ENCODE data around the gene TTC22.

The TTC22 gene

GRCh38 chr1:54800899-54801759, at the start of gene TTC22:
TSS of gene TTC22 (minus strand) at chr1:54801323. CDS start at chr1:54801163, 160 bp downstream.
- H3K36me3 Mint-ChIP-seq: peaks cover 3% of the 10 kb centered on the region
- DNase-seq (ENCODE audit: low spot score in 2 of 2) (peak; percentile 56 to 68), ATAC-seq (ENCODE audit: low read depth) (peak; percentile 89)
- peak within 1 kb of the TSS; percentile 96 for H3K4me3 Mint-ChIP-seq
- H3K27me3 Mint-ChIP-seq: no peaks in the 10 kb centered on the region
- H3K27ac Mint-ChIP-seq: peak within 1 kb of the TSS; percentile 72
- H3K4me1 Mint-ChIP-seq: peaks cover 34% of the 10 kb centered on the region
- H3K9me3 Mint-ChIP-seq: no peaks in the 10 kb centered on the region

GRCh38 chr1:54850737-54851136, 49.6 kb upstream of the TTC22 start:
- Mint-ChIP-seq H3K27ac (no peak overlapping the region), H3K4me1 (no peaks in the 10 kb centered on the region), H3K27me3 (no peaks in the 10 kb centered on the region), H3K36me3 (peaks cover 17% of the 10 kb centered on the region), H3K9me3 (peaks cover 2% of the 10 kb centered on the region), H3K4me3 (no peak overlapping the region)
- DNase-seq (ENCODE audit: low spot score in 2 of 2) (no peak), ATAC-seq (ENCODE audit: low read depth) (no peak)

- H3K27me3 Mint-ChIP-seq: no peaks in the 10 kb centered on the region
- peaks cover 2% of the 10 kb centered on the region for H3K9me3 Mint-ChIP-seq
- no peak overlapping the region for H3K27ac Mint-ChIP-seq
- H3K36me3 Mint-ChIP-seq: peaks cover 17% of the 10 kb centered on the region
- ATAC-seq (ENCODE audit: low read depth): no peak
- DNase-seq (ENCODE audit: low spot score in 2 of 2): no peak
- H3K4me1 Mint-ChIP-seq: no peaks in the 10 kb centered on the region
- H3K4me3 Mint-ChIP-seq: no peak overlapping the region
These were observed 49.1 kb upstream of the TTC22 start for GRCh38 chr1:54850069-54850730.

- Mint-ChIP-seq H3K9me3 (peaks cover 2% of the 10 kb centered on the region), H3K27ac (no peak overlapping the region), H3K4me3 (no peak overlapping the region), H3K27me3 (no peaks in the 10 kb centered on the region), H3K4me1 (no peaks in the 10 kb centered on the region), H3K36me3 (peaks cover 16% of the 10 kb centered on the region)
- no peak for DNase-seq (ENCODE audit: low spot score in 2 of 2)
- ATAC-seq (ENCODE audit: low read depth): no peak
These were observed 48.3 kb upstream of the TTC22 start for GRCh38 chr1:54849219-54850068.

GRCh38 chr1:54848134-54848948, 47.2 kb upstream of the TTC22 start:
- H3K4me3 Mint-ChIP-seq: no peak overlapping the region
- peaks cover 2% of the 10 kb centered on the region for H3K9me3 Mint-ChIP-seq
- ATAC-seq (ENCODE audit: low read depth): no peak
- H3K27ac Mint-ChIP-seq: no peak overlapping the region
- no peak for DNase-seq (ENCODE audit: low spot score in 2 of 2)
- H3K27me3 Mint-ChIP-seq: no peaks in the 10 kb centered on the region
- H3K4me1 Mint-ChIP-seq: no peaks in the 10 kb centered on the region
- H3K36me3 Mint-ChIP-seq: peaks cover 16% of the 10 kb centered on the region

- DNase-seq (ENCODE audit: low spot score in 2 of 2) (no peak), ATAC-seq (ENCODE audit: low read depth) (no peak)
- no peak overlapping the region for H3K4me3 Mint-ChIP-seq
- peaks cover 2% of the 10 kb centered on the region for H3K9me3 Mint-ChIP-seq
- no peaks in the 10 kb centered on the region for H3K4me1 Mint-ChIP-seq
- H3K27me3 Mint-ChIP-seq: no peaks in the 10 kb centered on the region
- peaks cover 11% of the 10 kb centered on the region for H3K36me3 Mint-ChIP-seq
- no peak overlapping the region for H3K27ac Mint-ChIP-seq
These were observed 45.7 kb upstream of the TTC22 start for GRCh38 chr1:54846716-54847284.

- Mint-ChIP-seq H3K27ac (no peak overlapping the region), H3K9me3 (peaks cover 2% of the 10 kb centered on the region), H3K27me3 (no peaks in the 10 kb centered on the region), H3K4me3 (no peak overlapping the region), H3K36me3 (peaks cover 9% of the 10 kb centered on the region), H3K4me1 (no peaks in the 10 kb centered on the region)
- ATAC-seq (ENCODE audit: low read depth) (no peak), DNase-seq (ENCODE audit: low spot score in 2 of 2) (no peak)
These were observed 45.2 kb upstream of the TTC22 start for GRCh38 chr1:54846301-54846700.

GRCh38 chr1:54845772-54846171, 44.6 kb upstream of the TTC22 start:
- H3K9me3 Mint-ChIP-seq: peaks cover 2% of the 10 kb centered on the region
- no peak for ATAC-seq (ENCODE audit: low read depth)
- no peak overlapping the region for H3K4me3 Mint-ChIP-seq
- H3K27me3 Mint-ChIP-seq: no peaks in the 10 kb centered on the region
- peaks cover 7% of the 10 kb centered on the region for H3K36me3 Mint-ChIP-seq
- H3K27ac Mint-ChIP-seq: no peak overlapping the region
- H3K4me1 Mint-ChIP-seq: no peaks in the 10 kb centered on the region
- no peak for DNase-seq (ENCODE audit: low spot score in 2 of 2)

- no peaks in the 10 kb centered on the region for H3K4me1 Mint-ChIP-seq
- no peak overlapping the region for H3K27ac Mint-ChIP-seq
- H3K9me3 Mint-ChIP-seq: peaks cover 2% of the 10 kb centered on the region
- ATAC-seq (ENCODE audit: low read depth) (no peak), DNase-seq (ENCODE audit: low spot score in 2 of 2) (no peak)
- H3K4me3 Mint-ChIP-seq: no peak overlapping the region
- peaks cover 4% of the 10 kb centered on the region for H3K36me3 Mint-ChIP-seq
- no peaks in the 10 kb centered on the region for H3K27me3 Mint-ChIP-seq
These were observed 43.4 kb upstream of the TTC22 start for GRCh38 chr1:54844564-54844963.

GRCh38 chr1:54843449-54843848, 42.3 kb upstream of the TTC22 start:
- DNase-seq (ENCODE audit: low spot score in 2 of 2): no peak
- Mint-ChIP-seq H3K4me1 (no peaks in the 10 kb centered on the region), H3K27ac (no peak overlapping the region), H3K4me3 (no peak overlapping the region), H3K27me3 (no peaks in the 10 kb centered on the region), H3K9me3 (peaks cover 2% of the 10 kb centered on the region), H3K36me3 (peaks cover 4% of the 10 kb centered on the region)
- no peak for ATAC-seq (ENCODE audit: low read depth)

- no peak for DNase-seq (ENCODE audit: low spot score in 2 of 2)
- Mint-ChIP-seq H3K4me3 (no peak overlapping the region), H3K36me3 (peaks cover 4% of the 10 kb centered on the region), H3K4me1 (no peaks in the 10 kb centered on the region), H3K9me3 (peaks cover 2% of the 10 kb centered on the region), H3K27me3 (no peaks in the 10 kb centered on the region), H3K27ac (no peak overlapping the region)
- ATAC-seq (ENCODE audit: low read depth): no peak
These were observed 41.8 kb upstream of the TTC22 start for GRCh38 chr1:54842963-54843362.

- Mint-ChIP-seq H3K4me3 (no peak overlapping the region), H3K36me3 (peaks cover 2% of the 10 kb centered on the region), H3K9me3 (no peaks in the 10 kb centered on the region), H3K4me1 (no peaks in the 10 kb centered on the region), H3K27ac (no peak overlapping the region), H3K27me3 (no peaks in the 10 kb centered on the region)
- DNase-seq (ENCODE audit: low spot score in 2 of 2): no peak
- ATAC-seq (ENCODE audit: low read depth): no peak
These were observed 41.2 kb upstream of the TTC22 start for GRCh38 chr1:54842206-54842915.

- DNase-seq (ENCODE audit: low spot score in 2 of 2) (no peak), ATAC-seq (ENCODE audit: low read depth) (no peak)
- no peak overlapping the region for H3K27ac Mint-ChIP-seq
- H3K27me3 Mint-ChIP-seq: peaks cover 4% of the 10 kb centered on the region
- H3K4me1 Mint-ChIP-seq: no peaks in the 10 kb centered on the region
- H3K9me3 Mint-ChIP-seq: no peaks in the 10 kb centered on the region
- H3K4me3 Mint-ChIP-seq: no peak overlapping the region
- H3K36me3 Mint-ChIP-seq: peaks cover 2% of the 10 kb centered on the region
These were observed 38.7 kb upstream of the TTC22 start for GRCh38 chr1:54839824-54840223.
